Endothelial cell of umbilical vein (primary cell): ENCODE results near the gene TAS2R1. TPM values are rescaled to one million over a fixed set of nuclear protein-coding genes. Genes with fewer than 3 reads are reported as not detected.

Source experiments
- BruUV-seq: library from RNA; stranded (reverse); fragments of 400-500 nt; replicated peaks from 2 replicates; lab custom pipeline; 2021; lab: Mats Ljungman, UMichigan
- CTCF ChIA-PET: fragments of 300-600, 350-600 bp; sonication (Branson Sonifier 250); formaldehyde crosslinking; loops from one replicate; lab custom pipeline; 2021; ENCODE audit warnings: antibody characterized with exemption, inconsistent platforms; lab: Charles Lee
- POLR2A ChIA-PET: fragments of 300-600, 350-600 bp; sonication (Branson Sonifier 250); formaldehyde crosslinking; loops from one replicate; lab custom pipeline; 2021; ENCODE audit warnings: antibody characterized with exemption, inconsistent platforms; lab: Charles Lee
- DNase-seq: peaks from one replicate; pipeline ENCODE4 v3.0.0-alpha.2; 2011; ENCODE audit warnings: low read depth, low spot score
- FAIRE-seq: peaks from 2 replicates; lab custom pipeline; 2011; peaks lifted over from hg19 to GRCh38; lab: Jason Lieb, UNC
- H2AFZ ChIP-seq: 2 replicates; pipeline ENCODE4 v1.6.0; 2012; ENCODE audit warnings: low read depth, low read length, control low read depth, inconsistent platforms
- H3K27ac ChIP-seq: 2 replicates; pipeline ENCODE4 v1.5.1; 2011; ENCODE audit warnings: low read depth, mild to moderate bottlenecking, control low read depth, low read length, moderate library complexity; ENCODE audit not compliant: insufficient read depth
- H3K27me3 ChIP-seq, 2 experiments: 2 replicates each; pipeline versions ENCODE4 v1.6.0 to v1.6.1; 2011; ENCODE audit warnings: low read length in 2 of 2, mixed read lengths in 1 of 2; ENCODE audit not compliant: control insufficient read depth in 2 of 2, insufficient read depth in 2 of 2
- H3K36me3 ChIP-seq, 2 experiments: 2 replicates in 1 of 2; 3 replicates in 1 of 2; pipeline ENCODE4 v1.5.1; 2011; ENCODE audit warnings: low read length in 2 of 2, mild to moderate bottlenecking in 1 of 2, moderate library complexity in 1 of 2; ENCODE audit not compliant: control insufficient read depth in 2 of 2, insufficient read depth in 2 of 2; ENCODE audit errors: extremely low read depth in 1 of 2
- H3K4me1 ChIP-seq: 3 replicates; pipeline ENCODE4 v1.5.1; 2011; ENCODE audit warnings: mild to moderate bottlenecking, low read length; ENCODE audit not compliant: control insufficient read depth, insufficient read depth; ENCODE audit errors: extremely low read depth
- H3K4me2 ChIP-seq: 2 replicates; pipeline ENCODE4 v1.6.1; 2011; ENCODE audit warnings: low read length, control low read depth, mixed read lengths; ENCODE audit not compliant: insufficient read depth
- H3K4me3 ChIP-seq, 3 experiments: fragments of 200-600 bp in 1 of 3; sonication (generic), shearing (Covaris generic) in 1 of 3; replicated peaks in 1 of 3; 2 replicates each; pipeline ENCODE4 v1.5.1; 2011 to 2016; ENCODE audit warnings: control low read depth in 3 of 3, low read length in 3 of 3, mild to moderate bottlenecking in 2 of 3, inconsistent platforms in 1 of 3, low read depth in 1 of 3, moderate library complexity in 1 of 3; ENCODE audit not compliant: insufficient read depth in 1 of 3
- H3K79me2 ChIP-seq: 2 replicates; pipeline ENCODE4 v1.6.0; 2012; ENCODE audit warnings: low read length, inconsistent platforms; ENCODE audit not compliant: control insufficient read depth, insufficient read depth
- H3K9ac ChIP-seq: replicated peaks from 2 replicates; pipeline ENCODE3; 2011; ENCODE audit warnings: low read length, control low read depth; ENCODE audit not compliant: insufficient read depth; ENCODE audit errors: extremely low read depth
- H3K9me1 ChIP-seq: replicated peaks from 3 replicates; pipeline ENCODE4 v1.6.0; 2011; ENCODE audit warnings: mild to moderate bottlenecking, low read length; ENCODE audit not compliant: control insufficient read depth, insufficient read depth; ENCODE audit errors: extremely low read depth
- H3K9me3 ChIP-seq: replicated peaks from 2 replicates; pipeline ENCODE4 v1.5.1; 2012; ENCODE audit warnings: low read length, inconsistent platforms; ENCODE audit not compliant: control insufficient read depth, insufficient read depth
- H4K20me1 ChIP-seq: replicated peaks from 2 replicates; pipeline ENCODE3; 2011; ENCODE audit warnings: mild to moderate bottlenecking, low read length; ENCODE audit not compliant: control insufficient read depth, insufficient read depth; ENCODE audit errors: extremely low read depth
- CTCF ChIP-seq, 2 donors: IDR thresholded peaks; 1 replicate in 1 of 2; 2 replicates in 1 of 2; pipeline ENCODE4 v1.5.1; 2011; ENCODE audit warnings: low read length in 2 of 2, mild to moderate bottlenecking in 2 of 2, moderate library complexity in 2 of 2, control low read depth in 1 of 2, inconsistent platforms in 1 of 2, low read depth in 1 of 2; ENCODE audit not compliant: insufficient read depth in 1 of 2; ENCODE audit errors: extremely low read depth in 1 of 2
- EZH2 ChIP-seq: IDR thresholded peaks from 2 replicates; pipeline ENCODE4 v1.6.1; 2012; ENCODE audit warnings: borderline replicate concordance, low read depth, mild to moderate bottlenecking, moderate library complexity, low read length, inconsistent platforms; ENCODE audit not compliant: severe bottlenecking
- FOS ChIP-seq: IDR thresholded peaks from 2 replicates; pipeline ENCODE4 v1.6.1; 2011; ENCODE audit warnings: mild to moderate bottlenecking, low read length, moderate library complexity, borderline replicate concordance; ENCODE audit not compliant: insufficient read depth
- GATA2 ChIP-seq: IDR thresholded peaks from 2 replicates; pipeline ENCODE4 v1.7.0; 2011; ENCODE audit warnings: low read depth, mild to moderate bottlenecking, moderate library complexity, mixed read lengths, low read length; ENCODE audit not compliant: insufficient read length, insufficient read depth
- JUN ChIP-seq: IDR thresholded peaks from 2 replicates; pipeline ENCODE4 v1.6.1; 2011; ENCODE audit warnings: borderline replicate concordance, low read depth; ENCODE audit not compliant: insufficient read length, insufficient read depth
- MAX ChIP-seq: IDR thresholded peaks from 2 replicates; pipeline ENCODE4 v1.6.1; 2011; ENCODE audit not compliant: insufficient read depth, insufficient read length
- MYC ChIP-seq: IDR thresholded peaks from one replicate; pipeline ENCODE4 v1.6.1; 2011; ENCODE audit warnings: mild to moderate bottlenecking, low read depth, low read length
- POLR2A ChIP-seq: IDR thresholded peaks from 2 replicates; pipeline ENCODE4 v1.6.1; 2012; ENCODE audit warnings: low read depth, mild to moderate bottlenecking, control low read depth, low read length
- POLR2AphosphoS5 ChIP-seq: IDR thresholded peaks from 2 replicates; pipeline ENCODE4 v1.6.1; 2012; ENCODE audit warnings: low read depth, mild to moderate bottlenecking, control low read depth, low read length, moderate library complexity; ENCODE audit not compliant: insufficient read depth
- dilution Hi-C: fragments of 300-500 bp; cut with MboI; formaldehyde crosslinking; loops from one replicate; pipeline ENCODE4 v1.15.0; 2019; ENCODE audit warnings: low sequenced_read_pairs; ENCODE audit not compliant: extremely low pct_ligation_motif_present
- intact Hi-C: fragments of 100-400 bp; cut with micrococcal nuclease; formaldehyde crosslinking; loops from one replicate; pipeline ENCODE4 v1.10.0; 2022
- polyA plus RNA-seq, 4 experiments: library from polyadenylated mRNA; depleted of rRNA in 3 of 4; stranded (reverse) in 3 of 4; unstranded in 1 of 4; fragments of >200 nt; gene quantifications; 2 replicates each; pipeline versions ENCODE4 v1.2.1 to v1.2.3, GENCODE V29; 2011 to 2012; ENCODE audit warnings: missing spikeins in 1 of 4
- total RNA-seq: library from RNA; stranded (reverse); gene quantifications from 2 replicates; pipeline ENCODE4 v1.2.3, GENCODE V29; 2021

TAS2R1 gene
- total and polyA plus RNA-seq, 2 donors (not counting 3 experiments of a cell fraction or from before 2014, with no cell fraction given) = not detected

GRCh38 chr5:9642621-9643020, 12.5 kb upstream of the TAS2R1 start:
- Histone ChIP-seq H3K27ac (no peak overlapping the region), H2AFZ (no peak overlapping the region), H3K4me3 (no peak overlapping the region), H3K9me3 (peaks cover 8% of the 10 kb centered on the region), H3K9ac (no peak overlapping the region), H3K36me3 (no peaks in the 10 kb centered on the region), H3K79me2 (no peaks in the 10 kb centered on the region), H4K20me1 (no peaks in the 10 kb centered on the region), H3K4me2 (no peak overlapping the region), H3K9me1 (no peaks in the 10 kb centered on the region), H3K27me3 (no peaks in the 10 kb centered on the region), H3K4me1 (no peaks in the 10 kb centered on the region)
- no peak for FAIRE-seq
- intact Hi-C loops (no loop called here), dilution Hi-C loops (no loop called here)
- BruUV-seq = no TSS peak
- ChIA-PET CTCF (no interaction called here), POLR2A (no interaction called here)
- TF ChIP-seq POLR2AphosphoS5 (no peak), EZH2 (no peak), CTCF (IDR thresholded peaks at IDR 0.05; ENCODE audit: extremely low read depth in 1 of 2, insufficient read depth in 1 of 2, low read depth in 1 of 2, low read length in 2 of 2) (no peak), POLR2A (no peak), FOS (no peak), MYC (no peak), JUN (no peak), MAX (no peak), GATA2 (no peak)
- no peak for DNase-seq
